Neuronal stem cell (in vitro differentiated cells): Measurements from ENCODE around the gene ETF1.

Experiments
- DNase-seq: peaks from one replicate; pipeline ENCODE4 v3.0.0-alpha.2; 2013; ENCODE audit warnings: low spot score
- H2AFZ ChIP-seq: one replicate; pipeline ENCODE4 v1.6.1; 2013; ENCODE audit warnings: mild to moderate bottlenecking, low read length, inconsistent platforms
- H2AK5ac ChIP-seq: 2 replicates; pipeline ENCODE4 v1.6.1; 2013; ENCODE audit warnings: low read depth, mild to moderate bottlenecking, inconsistent platforms, low read length, moderate library complexity, mixed read lengths
- H2BK120ac ChIP-seq: 2 replicates; pipeline ENCODE4 v1.6.1; 2013; ENCODE audit warnings: low read depth, mild to moderate bottlenecking, inconsistent platforms, low read length, moderate library complexity, mixed read lengths
- H2BK12ac ChIP-seq: one replicate; pipeline ENCODE4 v1.6.1; 2013; ENCODE audit warnings: low read length, inconsistent platforms
- H2BK15ac ChIP-seq: 2 replicates; pipeline ENCODE4 v1.6.1; 2013; ENCODE audit warnings: mild to moderate bottlenecking, low read length, inconsistent platforms, mixed read lengths
- H2BK5ac ChIP-seq: one replicate; pipeline ENCODE4 v1.6.1; 2013; ENCODE audit warnings: inconsistent platforms, mild to moderate bottlenecking, low read length, moderate library complexity
- H3K14ac ChIP-seq: one replicate; pipeline ENCODE4 v1.6.1; 2013; ENCODE audit warnings: low read length, inconsistent platforms
- H3K18ac ChIP-seq: 2 replicates; pipeline ENCODE4 v1.6.1; 2013; ENCODE audit warnings: low read length, inconsistent platforms
- H3K23ac ChIP-seq: 2 replicates; pipeline ENCODE4 v1.6.1; 2013; ENCODE audit warnings: low read depth, mild to moderate bottlenecking, mixed read lengths, low read length, inconsistent platforms; ENCODE audit not compliant: poor library complexity
- H3K27ac ChIP-seq: replicated peaks from 3 replicates; pipeline ENCODE4 v1.5.1; 2013; ENCODE audit warnings: low read length, inconsistent platforms
- H3K27me3 ChIP-seq, 3 experiments: 2 replicates each; pipeline ENCODE4 v1.6.1; 2013; ENCODE audit warnings: low read length in 3 of 3, mild to moderate bottlenecking in 2 of 3, inconsistent platforms in 1 of 3, low read depth in 1 of 3, mixed read lengths in 1 of 3, moderate library complexity in 1 of 3; ENCODE audit not compliant: control insufficient read depth in 3 of 3, insufficient read depth in 3 of 3
- H3K36me3 ChIP-seq, 2 donors: replicated peaks in 1 of 2; 2 replicates each; pipeline ENCODE4 v1.6.1; 2013; ENCODE audit warnings: low read length in 2 of 2; ENCODE audit not compliant: control insufficient read depth in 2 of 2, insufficient read depth in 2 of 2
- H3K4ac ChIP-seq: 2 replicates; pipeline ENCODE4 v1.6.1; 2013; ENCODE audit warnings: inconsistent platforms, mild to moderate bottlenecking, low read length, moderate library complexity
- H3K4me1 ChIP-seq, 2 donors: 1 replicate in 1 of 2; 2 replicates in 1 of 2; pipeline ENCODE4 v1.6.1; 2013; ENCODE audit warnings: low read length in 2 of 2, low read depth in 1 of 2; ENCODE audit not compliant: control insufficient read depth in 2 of 2, insufficient read depth in 1 of 2
- H3K4me2 ChIP-seq: one replicate; pipeline ENCODE4 v1.6.1; 2013; ENCODE audit warnings: mild to moderate bottlenecking, low read length, inconsistent platforms; ENCODE audit not compliant: insufficient read depth, poor library complexity, severe bottlenecking
- H3K4me3 ChIP-seq, 2 donors: 2 replicates each; pipeline ENCODE4 v1.5.1; 2013; ENCODE audit warnings: low read length in 2 of 2, mild to moderate bottlenecking in 2 of 2, inconsistent platforms in 1 of 2, moderate library complexity in 1 of 2
- H3K79me1 ChIP-seq: one replicate; pipeline ENCODE4 v1.6.1; 2013; ENCODE audit warnings: low read depth, mild to moderate bottlenecking, inconsistent platforms, low read length, moderate library complexity
- H3K9ac ChIP-seq: one replicate; pipeline ENCODE4 v1.6.1; 2013; ENCODE audit warnings: mild to moderate bottlenecking, low read depth, low read length, inconsistent platforms; ENCODE audit not compliant: poor library complexity
- H3K9me3 ChIP-seq, 2 donors: replicated peaks in 1 of 2; 2 replicates each; pipeline versions ENCODE3 to v1.6.1; 2013; ENCODE audit warnings: low read length in 2 of 2, mild to moderate bottlenecking in 2 of 2, inconsistent platforms in 1 of 2, low read depth in 1 of 2, mixed read lengths in 1 of 2, moderate library complexity in 1 of 2; ENCODE audit not compliant: control insufficient read depth in 2 of 2, insufficient read depth in 1 of 2
- H4K8ac ChIP-seq: one replicate; pipeline ENCODE4 v1.6.1; 2013; ENCODE audit warnings: low read depth, mild to moderate bottlenecking, inconsistent platforms, low read length, moderate library complexity
- H4K91ac ChIP-seq: one replicate; pipeline ENCODE4 v1.6.1; 2013; ENCODE audit warnings: low read length, low read depth, mild to moderate bottlenecking, inconsistent platforms; ENCODE audit not compliant: poor library complexity
- WGBS, 2 donors: extraction: QIAGEN DNeasy Blood & Tissue Kit; methylation state at CpG; one replicate each; pipeline ENCODE4 v1.1.7; 2013; ENCODE audit warnings: missing lambda C conversion rate in 2 of 2, mixed read lengths in 1 of 2; ENCODE audit not compliant: insufficient read length in 2 of 2, insufficient replicate concordance in 1 of 2; ENCODE audit errors: extremely low coverage in 2 of 2; 5-methylcytosine and 5-hydroxymethylcytosine counted together

ETF1 gene

GRCh38 chr5:138470322-138471051, 72.5 kb downstream of the ETF1 start:
- Histone ChIP-seq H3K18ac (no peak overlapping the region), H2AK5ac (no peak overlapping the region), H2BK15ac (no peak overlapping the region), H3K27ac (no peak overlapping the region), H2BK12ac (no peak overlapping the region), H3K9me3 (no peaks in the 10 kb centered on the region), H3K4ac (no peak overlapping the region), H3K4me2 (no peak overlapping the region), H2BK120ac (no peak overlapping the region), H3K14ac (no peak overlapping the region), H2BK5ac (no peak overlapping the region), H3K36me3 (peaks cover 15 to 31% of the 10 kb centered on the region in 2 donors), H3K79me1 (peaks cover 11% of the 10 kb centered on the region), H3K23ac (no peak overlapping the region), H2AFZ (no peak overlapping the region), H3K4me3 (no peak overlapping the region), H4K91ac (no peak overlapping the region), H3K9ac (no peak overlapping the region), H3K4me1 (peaks cover 10 to 26% of the 10 kb centered on the region in 2 donors), H4K8ac (no peak overlapping the region), H3K27me3 (peaks cover 0 to 17% (median 2%) of the 10 kb centered on the region in 3 experiments)
- DNase-seq: no peak
- no CpG with 5 or more reads among the region's 3 CpGs for WGBS, 2 donors

GRCh38 chr5:138469540-138470321, 73.3 kb downstream of the ETF1 start:
- Histone ChIP-seq H3K23ac (no peak overlapping the region), H4K91ac (no peak overlapping the region), H2BK5ac (no peak overlapping the region), H3K27ac (no peak overlapping the region), H4K8ac (no peak overlapping the region), H2AK5ac (no peak overlapping the region), H3K18ac (no peak overlapping the region), H2BK12ac (no peak overlapping the region), H3K4me3 (no peak overlapping the region), H3K9ac (no peak overlapping the region), H2AFZ (no peak overlapping the region), H2BK15ac (no peak overlapping the region), H2BK120ac (no peak overlapping the region), H3K27me3 (peaks cover 0 to 17% (median 2%) of the 10 kb centered on the region in 3 experiments), H3K4me2 (no peak overlapping the region), H3K4ac (no peak overlapping the region), H3K9me3 (no peaks in the 10 kb centered on the region), H3K4me1 (peaks cover 10 to 26% of the 10 kb centered on the region in 2 donors), H3K79me1 (peaks cover 13% of the 10 kb centered on the region), H3K14ac (no peak overlapping the region), H3K36me3 (peaks cover 15 to 31% of the 10 kb centered on the region in 2 donors)
- WGBS, 2 donors: no CpG with 5 or more reads among the region's 8 CpGs
- no peak for DNase-seq

GRCh38 chr5:138468966-138469539, 74.0 kb downstream of the ETF1 start:
- no peak overlapping the region for H2BK12ac ChIP-seq
- no peak overlapping the region for H4K91ac ChIP-seq
- peaks cover 13% of the 10 kb centered on the region for H3K79me1 ChIP-seq
- H3K18ac ChIP-seq: no peak overlapping the region
- no peak overlapping the region for H3K4me2 ChIP-seq
- H2BK5ac ChIP-seq: no peak overlapping the region
- H3K9ac ChIP-seq: no peak overlapping the region
- H4K8ac ChIP-seq: no peak overlapping the region
- H3K14ac ChIP-seq: no peak overlapping the region
- no peaks in the 10 kb centered on the region for H3K9me3 ChIP-seq
- H3K4me3 ChIP-seq: no peak overlapping the region
- H2AFZ ChIP-seq: no peak overlapping the region
- no peak overlapping the region for H2AK5ac ChIP-seq
- H2BK120ac ChIP-seq: no peak overlapping the region
- no peak for DNase-seq
- peaks cover 15 to 31% of the 10 kb centered on the region in 2 donors for H3K36me3 ChIP-seq
- H3K27me3 ChIP-seq: peaks cover 0 to 17% (median 2%) of the 10 kb centered on the region in 3 experiments
- H2BK15ac ChIP-seq: no peak overlapping the region
- WGBS, 2 donors: no CpG with 5 or more reads among the region's 8 CpGs
- H3K27ac ChIP-seq: no peak overlapping the region
- no peak overlapping the region for H3K23ac ChIP-seq
- H3K4ac ChIP-seq: no peak overlapping the region
- H3K4me1 ChIP-seq: peaks cover 10 to 26% of the 10 kb centered on the region in 2 donors
